Calu3 (cell line): ENCODE results near the gene BET1L. TPM values are rescaled to one million over a fixed set of nuclear protein-coding genes. Genes with fewer than 3 reads are reported as not detected.
A peak's percentile ranks its signal among the peaks of the same experiment; 100 is the strongest.
"Not testable (repeated sequence)": the region's sequence is repeated elsewhere in the genome, so short reads cannot be mapped to it uniquely, and the experiment has no call there.

Experiments
- BruUV-seq: library from RNA; stranded (reverse); fragments of 400-500 nt; replicated peaks from 2 replicates; lab custom pipeline; 2021; lab: Mats Ljungman, UMichigan
- CTCF ChIA-PET: fragments of 300-600 bp; sonication (Branson Sonifier 250); formaldehyde crosslinking; loops from one replicate; lab custom pipeline; 2022; ENCODE audit warnings: antibody characterized with exemption; lab: Charles Lee
- DNase-seq: peaks from one replicate; pipeline ENCODE4 v3.0.0; 2022
- H3K27ac Mint-ChIP-seq: one replicate; pipeline ENCODE4 v1.8.0; 2022; ENCODE audit warnings: mixed read lengths; ENCODE audit not compliant: unreplicated experiment
- H3K27me3 Mint-ChIP-seq: one replicate; pipeline ENCODE4 v1.8.0; 2022; ENCODE audit warnings: mixed read lengths; ENCODE audit not compliant: unreplicated experiment
- H3K36me3 Mint-ChIP-seq: one replicate; pipeline ENCODE4 v1.8.0; 2022; ENCODE audit warnings: mild to moderate bottlenecking, moderate library complexity, mixed read lengths; ENCODE audit not compliant: insufficient read depth, unreplicated experiment
- H3K4me1 Mint-ChIP-seq: one replicate; pipeline ENCODE4 v1.8.0; 2022; ENCODE audit warnings: mild to moderate bottlenecking, low read depth, mixed read lengths; ENCODE audit not compliant: unreplicated experiment
- H3K4me3 Mint-ChIP-seq: one replicate; pipeline ENCODE4 v1.8.0; 2022; ENCODE audit warnings: mild to moderate bottlenecking, low read depth, moderate library complexity, mixed read lengths; ENCODE audit not compliant: unreplicated experiment
- H3K9me3 Mint-ChIP-seq: one replicate; pipeline ENCODE4 v1.8.0; 2022; ENCODE audit warnings: low read depth, mixed read lengths; ENCODE audit not compliant: unreplicated experiment
- intact Hi-C: fragments of 100-400 bp; cut with micrococcal nuclease; formaldehyde crosslinking; loops from one replicate; pipeline ENCODE4 v1.10.0; 2022; ENCODE audit not compliant: unreplicated experiment
- total RNA-seq: library from RNA; stranded (reverse); gene quantifications from 2 replicates; pipeline ENCODE4 v1.2.3, GENCODE V29; 2022
- TF ChIP-seq, protein P1 (sequence below): fragments of 200-600 bp; IDR thresholded peaks from one replicate; pipeline ENCODE4 v1.8.0; 2022; ENCODE audit warnings: antibody characterized with exemption; ENCODE audit not compliant: unreplicated experiment

Gene BET1L
- total RNA-seq, 1 experiment from 2014 or later: 47.8 TPM

DNA sequence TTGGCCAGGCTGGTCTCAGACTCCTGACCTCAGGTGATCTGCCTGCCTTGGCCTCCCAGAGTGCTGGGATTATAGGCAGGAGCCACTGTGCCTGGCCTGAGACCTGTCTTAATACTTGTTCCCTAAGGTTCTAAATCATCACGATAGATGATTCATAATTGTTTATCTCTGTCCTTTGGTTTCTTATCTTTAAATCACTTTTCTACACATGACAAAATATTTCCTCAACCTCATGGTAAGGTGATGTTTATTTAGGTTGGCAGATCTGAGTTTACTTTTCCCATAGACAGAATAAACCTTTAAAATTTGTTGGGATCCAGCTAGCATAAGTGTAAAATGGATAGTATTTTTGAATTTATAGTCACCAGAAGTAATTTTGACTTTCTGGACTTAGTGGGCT is 33.1 kb upstream of the BET1L start:
- BruUV-seq: no TSS peak
- intact Hi-C loops: no loop called here
- no peak overlapping the region for H3K27ac Mint-ChIP-seq
- H3K9me3 Mint-ChIP-seq: no peaks in the 10 kb centered on the region
- H3K4me3 Mint-ChIP-seq: no peak overlapping the region
- CTCF ChIA-PET: no interaction called here
- peaks cover 27% of the 10 kb centered on the region for H3K4me1 Mint-ChIP-seq
- peaks cover 68% of the 10 kb centered on the region for H3K36me3 Mint-ChIP-seq
- no peak for DNase-seq
- TF ChIP-seq, protein P1, sequence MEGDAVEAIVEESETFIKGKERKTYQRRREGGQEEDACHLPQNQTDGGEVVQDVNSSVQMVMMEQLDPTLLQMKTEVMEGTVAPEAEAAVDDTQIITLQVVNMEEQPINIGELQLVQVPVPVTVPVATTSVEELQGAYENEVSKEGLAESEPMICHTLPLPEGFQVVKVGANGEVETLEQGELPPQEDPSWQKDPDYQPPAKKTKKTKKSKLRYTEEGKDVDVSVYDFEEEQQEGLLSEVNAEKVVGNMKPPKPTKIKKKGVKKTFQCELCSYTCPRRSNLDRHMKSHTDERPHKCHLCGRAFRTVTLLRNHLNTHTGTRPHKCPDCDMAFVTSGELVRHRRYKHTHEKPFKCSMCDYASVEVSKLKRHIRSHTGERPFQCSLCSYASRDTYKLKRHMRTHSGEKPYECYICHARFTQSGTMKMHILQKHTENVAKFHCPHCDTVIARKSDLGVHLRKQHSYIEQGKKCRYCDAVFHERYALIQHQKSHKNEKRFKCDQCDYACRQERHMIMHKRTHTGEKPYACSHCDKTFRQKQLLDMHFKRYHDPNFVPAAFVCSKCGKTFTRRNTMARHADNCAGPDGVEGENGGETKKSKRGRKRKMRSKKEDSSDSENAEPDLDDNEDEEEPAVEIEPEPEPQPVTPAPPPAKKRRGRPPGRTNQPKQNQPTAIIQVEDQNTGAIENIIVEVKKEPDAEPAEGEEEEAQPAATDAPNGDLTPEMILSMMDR: no peak
- no peaks in the 10 kb centered on the region for H3K27me3 Mint-ChIP-seq

DNA sequence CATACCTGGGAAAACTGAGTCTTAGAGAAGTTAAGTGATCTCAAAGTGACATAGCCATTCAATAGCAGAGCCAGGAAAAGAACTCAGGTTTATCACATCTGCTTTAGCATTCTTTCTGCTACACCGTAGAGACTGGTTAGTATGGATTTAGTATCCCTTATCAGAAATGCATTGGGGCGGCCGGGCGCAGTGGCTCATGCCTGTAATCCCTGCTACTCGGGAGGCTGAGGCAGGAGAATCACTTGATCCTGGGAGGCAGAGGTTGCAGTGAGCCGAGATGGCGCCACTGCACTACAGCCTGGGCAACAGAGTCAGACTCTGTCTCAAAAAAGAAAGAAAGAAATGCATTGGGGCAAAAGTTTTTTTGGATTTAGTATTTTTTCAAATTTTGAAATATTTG is 31.1 kb upstream of the BET1L start:
- intact Hi-C loops, BruUV-seq: not testable (repeated sequence)
- H3K4me3 Mint-ChIP-seq: peak overlapping the region; percentile 96

DNA sequence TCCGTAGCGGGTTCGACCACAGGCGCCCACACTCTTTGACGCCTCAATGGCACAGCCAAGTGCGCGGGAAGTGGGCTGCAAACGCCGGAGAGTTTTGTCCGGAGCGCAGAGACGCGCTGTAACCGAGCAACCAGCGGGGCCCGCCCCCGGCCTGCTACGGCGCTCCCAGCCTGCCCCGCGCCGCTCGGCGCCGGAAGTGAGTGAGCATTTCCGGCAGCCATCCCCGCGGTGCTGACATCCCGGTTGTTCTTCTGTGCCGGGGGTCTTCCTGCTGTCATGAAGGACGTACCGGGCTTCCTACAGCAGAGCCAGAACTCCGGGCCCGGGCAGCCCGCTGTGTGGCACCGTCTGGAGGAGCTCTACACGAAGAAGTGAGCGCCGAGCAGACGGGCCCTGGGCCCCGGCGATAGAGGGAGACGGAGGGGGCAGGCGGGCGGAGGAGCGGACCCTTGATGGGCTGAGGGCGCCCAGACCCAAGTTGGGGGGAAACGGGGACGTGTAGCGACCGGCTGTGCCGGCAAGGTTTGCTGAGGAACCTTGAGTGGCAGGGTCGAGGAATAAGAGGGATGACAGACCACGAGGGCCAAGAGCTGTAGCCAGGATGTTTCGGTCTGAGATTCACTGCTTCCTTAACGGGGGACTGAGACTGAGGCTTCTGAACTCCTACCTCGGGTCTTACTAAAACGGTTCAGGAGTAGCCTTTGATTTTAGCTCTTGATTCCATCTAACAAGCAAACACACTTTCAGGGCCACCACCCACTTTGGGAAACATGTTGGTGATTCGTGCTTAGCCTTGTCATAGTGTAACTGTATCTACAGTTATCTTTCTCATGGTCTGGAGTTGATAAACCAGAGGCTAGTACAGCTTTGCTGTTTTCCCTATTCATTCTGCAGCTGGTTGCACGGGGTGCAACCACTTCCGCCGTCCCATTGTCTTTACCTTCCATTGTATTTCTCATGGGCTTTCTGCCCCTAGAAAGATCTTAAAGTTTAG is 29.9 kb upstream of the BET1L start, which contains the start of gene PSMD13:
Gene PSMD13 (plus strand): TSS at position 203 of the 994 bp plus-strand sequence. CDS start 74 bp downstream, at position 277.
- peaks cover 56% of the 10 kb centered on the region for H3K36me3 Mint-ChIP-seq
- DNase-seq: peak; percentile 89
- CTCF ChIA-PET: interaction anchor here (0.6 to 1.1 kb wide), 3 partner anchors 14 to 30 kb away, joined by 3 to 7 read pairs (median 5); partner anchors contain the start of genes BET1L and RIC8A

More for the DNA sequence above, 31.1 kb upstream of the BET1L start:
- not testable (repeated sequence) for H3K27me3 Mint-ChIP-seq, H3K9me3 Mint-ChIP-seq, DNase-seq
- peaks cover 26% of the 10 kb centered on the region for H3K4me1 Mint-ChIP-seq
- peak overlapping the region; percentile 21 for H3K27ac Mint-ChIP-seq
- peaks cover 61% of the 10 kb centered on the region for H3K36me3 Mint-ChIP-seq
- CTCF ChIA-PET: interaction anchor here (1.1 kb wide), 1 partner anchor 31 kb away, joined by 3 read pairs; the partner anchor contains the start of genes BET1L and RIC8A

GRCh38 chr11:235997-236773 is 29.0 kb upstream of the BET1L start, which contains the start of gene SIRT3:
Gene SIRT3, minus strand, starts transcription at chr11:236342. Its CDS starts 14 bp downstream, at chr11:236328.
- BruUV-seq: no TSS peak
- Mint-ChIP-seq H3K27me3 (no peaks in the 10 kb centered on the region), H3K36me3 (peaks cover 47% of the 10 kb centered on the region), H3K27ac (peak within 1 kb of the TSS; percentile 70), H3K4me1 (peaks cover 10% of the 10 kb centered on the region), H3K4me3 (peak within 1 kb of the TSS; percentile 96), H3K9me3 (no peaks in the 10 kb centered on the region)
- TF ChIP-seq, protein P1: no peak
- CTCF ChIA-PET: no interaction called here
- intact Hi-C loops: no loop called here
- peak; percentile 87 for DNase-seq

More for the DNA sequence above, 29.9 kb upstream of the BET1L start, which contains the start of gene PSMD13:
- peak within 1 kb of the TSS; percentile 96 for H3K4me3 Mint-ChIP-seq
- H3K4me1 Mint-ChIP-seq: peaks cover 19% of the 10 kb centered on the region
- no peaks in the 10 kb centered on the region for H3K27me3 Mint-ChIP-seq
- BruUV-seq: TSS peak; percentile 40
- no peaks in the 10 kb centered on the region for H3K9me3 Mint-ChIP-seq
- peak within 1 kb of the TSS; percentile 70 for H3K27ac Mint-ChIP-seq
- intact Hi-C loops: no loop called here
- TF ChIP-seq, protein P1: no peak
